ENCODE data around the gene DAPK1.

The DAPK1 gene

DNA sequence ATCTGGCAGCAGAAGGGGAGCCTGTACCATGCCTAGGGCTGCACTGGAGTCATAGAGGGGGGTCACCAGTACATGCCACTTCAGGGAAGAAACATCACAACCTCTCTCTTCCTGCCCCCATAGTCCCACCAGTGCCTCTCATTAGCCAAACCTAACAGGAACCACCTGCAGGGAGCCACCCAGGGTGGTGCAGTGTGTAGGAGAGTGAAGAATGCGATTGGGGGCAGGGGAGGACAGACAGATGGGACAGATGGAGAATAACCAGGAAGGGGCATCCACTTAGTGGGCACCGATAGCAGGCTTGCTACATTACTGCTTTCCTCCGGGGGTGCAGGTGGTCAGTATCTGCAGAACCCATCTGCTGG lies 19.2 kb downstream of the DAPK1 start:
- TF ChIP-seq ZNF274 (IDR thresholded peaks at IDR 0.05; ENCODE audit: low read depth, low read length) = no peak
- H3K4me3 ChIP-seq (ENCODE audit: low read length) = no peak overlapping the region; the same call in 1 of the 2 replicates

DNA sequence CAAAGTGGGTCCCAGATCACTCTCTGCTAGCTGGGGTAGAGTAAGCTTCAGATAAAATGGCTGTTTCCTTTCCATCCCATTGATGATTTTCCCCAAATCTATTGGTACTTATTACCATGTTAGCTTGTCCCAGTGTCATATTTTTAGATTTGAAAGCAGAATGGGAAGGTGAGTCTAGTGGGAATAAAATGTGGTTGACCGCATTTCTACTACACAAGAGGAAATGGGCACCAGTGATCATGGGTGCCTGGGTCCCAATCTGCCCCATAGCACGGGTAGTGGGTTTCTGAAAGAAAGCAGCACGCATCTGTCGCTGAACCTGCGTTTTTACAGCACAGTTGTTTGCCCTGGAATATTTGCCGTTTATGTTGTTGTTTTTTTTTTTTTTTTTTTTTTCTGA lies 20.1 kb downstream of the DAPK1 start:
- H3K4me3 ChIP-seq (ENCODE audit: low read length) = no peak overlapping the region; the same call in 1 of the 2 replicates
- TF ChIP-seq ZNF274 (IDR thresholded peaks at IDR 0.05; ENCODE audit: low read depth, low read length) = no peak

DNA sequence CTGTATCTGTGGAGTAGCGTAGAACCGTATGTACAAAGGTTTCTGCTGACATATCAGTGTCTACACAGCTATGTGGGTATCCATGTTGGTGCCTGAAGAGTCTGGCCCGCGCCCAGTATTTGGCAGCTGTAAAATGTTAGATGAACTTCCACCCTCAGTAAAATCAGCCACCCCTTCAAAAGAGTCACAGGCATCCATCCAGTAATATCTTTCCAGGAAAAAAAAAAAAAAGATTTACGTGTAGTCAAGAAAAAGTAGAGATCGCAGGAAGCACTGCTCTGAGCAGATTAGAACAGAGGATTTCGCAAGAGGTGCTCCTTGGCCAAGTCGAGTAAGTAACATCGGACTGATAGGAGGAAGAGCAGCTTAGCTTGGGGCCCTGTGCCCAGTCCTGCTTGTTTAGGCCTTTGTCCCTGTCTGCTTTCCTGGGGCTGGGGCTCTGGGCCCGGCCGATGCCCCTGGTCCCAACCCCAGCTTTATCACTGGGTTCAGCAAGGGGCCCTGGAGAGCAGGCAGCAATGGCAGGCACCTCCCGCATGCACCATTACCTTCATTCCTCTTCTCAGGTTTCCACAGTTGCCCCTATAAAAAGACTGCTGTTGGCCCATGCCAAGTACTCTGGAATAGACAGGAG lies 21.2 kb downstream of the DAPK1 start:
- H3K4me3 ChIP-seq (ENCODE audit: low read length) = no peak overlapping the region
- no peak for TF ChIP-seq ZNF274 (IDR thresholded peaks at IDR 0.05; ENCODE audit: low read depth, low read length)

DNA sequence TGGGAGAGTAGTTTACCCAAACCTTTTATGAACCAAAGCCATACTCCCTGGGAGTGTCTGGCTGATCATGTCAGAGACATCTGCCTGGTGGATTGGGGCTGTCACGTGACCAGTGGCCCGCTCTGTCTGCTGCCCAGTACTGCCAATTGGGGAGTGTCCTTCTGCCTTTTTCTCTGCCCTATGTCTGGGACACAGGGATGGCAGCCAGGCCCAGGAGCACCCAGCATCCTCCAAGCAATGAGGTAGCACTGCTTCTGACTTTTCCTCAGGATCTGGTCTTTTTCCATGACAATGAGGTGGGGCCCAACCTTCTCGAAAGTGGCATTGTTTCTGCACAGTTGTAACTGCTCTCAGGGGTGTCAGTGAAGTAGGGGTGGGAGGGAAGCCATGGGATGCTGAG lies 21.8 kb downstream of the DAPK1 start:
- TF ChIP-seq ZNF274 (IDR thresholded peaks at IDR 0.05; ENCODE audit: low read depth, low read length) = no peak
- H3K4me3 ChIP-seq (ENCODE audit: low read length) = no peak overlapping the region

DNA sequence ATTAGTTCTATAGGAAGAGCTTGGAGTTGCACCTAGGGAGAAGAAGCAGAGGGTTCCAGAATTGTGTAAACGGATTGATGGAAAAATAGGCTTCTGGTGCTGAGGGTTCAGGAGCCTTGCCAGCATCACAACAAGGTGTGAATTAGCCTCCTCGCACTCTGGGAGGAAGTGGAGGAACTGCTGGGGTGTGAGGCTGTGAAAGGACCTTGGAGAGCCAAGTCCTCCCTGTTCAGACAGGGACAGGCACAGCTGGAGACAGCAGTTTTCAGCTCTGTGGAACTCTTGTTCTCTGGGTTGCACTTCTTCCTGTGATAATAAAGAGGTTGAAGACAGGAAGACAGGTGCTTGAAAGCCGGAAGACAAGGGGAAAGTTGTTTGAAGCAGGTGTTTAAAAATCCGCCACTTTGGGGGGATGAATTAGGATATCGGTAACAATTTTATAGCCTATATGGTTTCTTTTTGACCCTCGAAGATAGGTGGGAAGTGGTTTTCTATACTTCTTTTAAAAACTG lies 22.6 kb downstream of the DAPK1 start:
- no peak overlapping the region; the same call in 1 of the 2 replicates for H3K4me3 ChIP-seq (ENCODE audit: low read length)
- TF ChIP-seq ZNF274 (IDR thresholded peaks at IDR 0.05; ENCODE audit: low read depth, low read length) = no peak

DNA sequence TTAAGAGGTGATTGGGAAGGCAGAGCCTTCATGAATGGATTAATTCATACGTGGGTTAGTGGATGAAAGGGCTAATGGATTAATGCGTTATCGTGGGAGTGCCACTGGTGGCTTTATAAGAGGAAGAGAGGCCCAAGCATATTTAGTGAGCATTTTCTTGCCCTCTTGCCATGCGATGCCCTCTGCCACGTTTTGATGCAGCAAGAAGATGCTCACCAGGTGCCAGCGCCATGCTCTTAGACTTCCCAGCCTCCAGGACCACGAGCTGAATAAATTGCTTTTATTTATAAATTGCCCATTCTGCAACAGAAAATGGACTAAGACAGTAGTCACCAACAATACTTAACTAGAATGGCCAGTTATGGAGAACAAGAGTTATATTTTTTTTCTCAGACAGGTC lies 24.2 kb downstream of the DAPK1 start:
- no peak overlapping the region for H3K4me3 ChIP-seq (ENCODE audit: low read length)
- TF ChIP-seq ZNF274 (IDR thresholded peaks at IDR 0.05; ENCODE audit: low read depth, low read length) = no peak

DNA sequence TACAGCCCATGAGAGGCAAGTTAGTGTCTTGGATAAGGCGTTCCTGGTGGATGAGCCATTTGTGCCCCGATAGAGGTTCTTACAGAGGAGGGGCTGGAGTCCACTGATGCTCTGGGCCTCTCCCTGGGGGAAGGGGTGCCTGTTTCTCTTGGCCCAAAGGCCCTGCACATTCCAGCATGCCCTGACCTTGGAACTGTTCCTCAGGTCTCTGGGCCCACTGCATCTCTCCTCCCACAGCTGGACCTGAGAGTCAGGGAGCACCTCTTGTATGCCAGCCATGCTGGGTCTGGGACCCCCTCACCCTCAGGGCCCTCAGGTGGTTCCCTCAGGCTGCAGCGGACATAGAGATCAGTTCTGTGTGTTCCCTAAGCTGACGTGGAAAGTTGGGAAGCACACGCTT lies 26.4 kb downstream of the DAPK1 start:
- TF ChIP-seq ZNF274 (IDR thresholded peaks at IDR 0.05; ENCODE audit: low read depth, low read length) = no peak
- H3K4me3 ChIP-seq (ENCODE audit: low read length) = no peak overlapping the region

GRCh38 chr9:87525546-87526303 lies 28.1 kb downstream of the DAPK1 start:
- TF ChIP-seq ZNF274 (IDR thresholded peaks at IDR 0.05; ENCODE audit: low read depth, low read length) = no peak

DNA sequence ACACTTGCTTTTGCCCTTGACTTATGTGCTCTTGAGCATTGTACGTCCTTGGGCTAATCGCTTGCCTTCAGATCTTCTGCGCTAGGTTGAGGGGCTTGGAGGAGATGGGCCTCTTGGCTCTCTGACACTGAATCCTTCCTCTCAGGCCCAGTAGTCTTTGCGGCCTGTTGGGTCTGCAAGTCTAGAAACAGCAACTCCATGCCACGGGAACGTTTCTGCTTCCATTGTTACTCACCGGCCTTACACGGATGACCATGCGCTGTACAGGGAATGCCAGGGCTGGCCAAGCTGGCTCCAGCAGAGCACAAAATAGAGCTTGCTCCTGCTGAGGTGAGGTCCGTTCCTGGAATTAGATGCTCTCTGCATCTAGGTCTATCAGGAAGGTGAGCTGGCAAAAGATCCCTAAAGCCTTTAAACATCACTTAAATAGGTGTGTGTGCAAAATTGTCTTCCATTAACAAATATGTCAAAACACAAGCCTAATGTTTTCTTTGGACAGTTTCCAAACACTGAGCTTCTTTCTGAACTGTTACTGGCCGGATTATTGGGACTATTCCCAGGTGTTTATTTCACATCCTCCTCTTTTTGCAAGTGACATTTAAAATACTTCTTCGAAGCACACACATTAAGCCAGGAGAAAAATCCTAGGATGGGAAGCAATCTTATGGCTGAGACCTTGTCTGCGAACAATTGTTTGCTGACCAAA lies 29.7 kb downstream of the DAPK1 start:
- no peak for TF ChIP-seq ZNF274 (IDR thresholded peaks at IDR 0.05; ENCODE audit: low read depth, low read length)

More at GRCh38 chr9:87525546-87526303, 28.1 kb downstream of the DAPK1 start:
- H3K4me3 ChIP-seq (ENCODE audit: low read length) = no peak overlapping the region

DNA sequence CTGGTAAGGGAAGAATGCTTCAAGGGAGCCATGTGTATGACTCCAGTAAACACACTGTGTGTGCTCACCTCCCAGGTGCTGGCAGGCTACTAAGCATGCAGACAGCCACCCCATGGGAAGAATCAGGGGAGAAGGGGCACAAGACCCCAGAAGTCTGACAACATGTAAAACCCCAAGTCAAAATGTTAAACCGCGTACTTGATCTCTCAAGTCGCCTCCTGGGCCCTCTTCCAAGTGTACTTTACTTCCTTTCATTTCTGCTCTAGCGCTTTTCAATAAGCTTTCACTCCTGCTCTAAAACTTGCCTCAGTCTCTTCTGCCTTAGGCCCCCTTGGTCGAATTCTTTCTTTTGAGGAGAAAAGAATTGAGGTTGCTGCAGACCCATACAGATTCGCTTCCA lies 31.3 kb downstream of the DAPK1 start:
- no peak for TF ChIP-seq ZNF274 (IDR thresholded peaks at IDR 0.05; ENCODE audit: low read depth, low read length)
- no peak overlapping the region for H3K4me3 ChIP-seq (ENCODE audit: low read length)

More for the DNA sequence above, 29.7 kb downstream of the DAPK1 start:
- no peak overlapping the region for H3K4me3 ChIP-seq (ENCODE audit: low read length)

DNA sequence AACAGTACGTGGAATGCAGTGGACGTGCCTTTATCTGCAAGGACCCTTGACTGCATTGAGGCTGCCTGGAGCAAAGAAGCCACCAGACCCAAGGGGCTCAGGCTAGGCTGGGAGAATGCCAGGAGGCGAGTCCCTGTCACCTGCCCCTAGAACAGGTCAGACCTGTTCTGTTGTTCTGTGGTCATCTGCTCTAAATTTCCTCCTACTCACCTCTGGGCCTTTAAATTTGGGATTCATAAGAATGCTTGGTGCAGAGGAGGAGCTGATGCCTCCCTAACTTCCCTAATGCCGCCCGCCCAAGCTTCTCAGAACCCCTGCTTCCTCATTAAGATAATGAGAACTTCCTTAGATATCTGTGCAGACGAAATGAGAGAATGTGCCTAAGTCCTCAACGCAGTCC lies 32.0 kb downstream of the DAPK1 start:
- no peak for TF ChIP-seq ZNF274 (IDR thresholded peaks at IDR 0.05; ENCODE audit: low read depth, low read length)
- H3K4me3 ChIP-seq (ENCODE audit: low read length) = no peak overlapping the region

DNA sequence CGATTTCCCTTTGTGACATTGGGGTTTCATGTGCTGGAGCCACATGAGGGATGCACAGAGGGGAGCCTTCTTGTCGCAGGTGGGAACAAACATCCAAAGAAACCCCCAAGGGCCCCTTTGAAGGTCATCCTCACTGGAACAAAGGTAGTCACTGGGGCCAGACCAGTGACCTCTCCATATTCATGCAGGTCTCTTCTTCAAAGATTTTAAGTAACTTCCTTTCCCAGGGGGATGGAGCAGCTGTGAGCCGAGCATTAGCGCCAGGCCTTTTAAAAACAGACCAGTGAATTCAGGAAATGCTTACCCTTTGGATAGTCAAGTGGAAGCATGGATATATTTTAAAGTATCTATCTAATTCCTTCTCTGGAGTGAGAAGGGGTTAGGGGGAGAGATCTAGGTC lies 33.0 kb downstream of the DAPK1 start:
- no peak overlapping the region for H3K4me3 ChIP-seq (ENCODE audit: low read length)
- no peak for TF ChIP-seq ZNF274 (IDR thresholded peaks at IDR 0.05; ENCODE audit: low read depth, low read length)

DNA sequence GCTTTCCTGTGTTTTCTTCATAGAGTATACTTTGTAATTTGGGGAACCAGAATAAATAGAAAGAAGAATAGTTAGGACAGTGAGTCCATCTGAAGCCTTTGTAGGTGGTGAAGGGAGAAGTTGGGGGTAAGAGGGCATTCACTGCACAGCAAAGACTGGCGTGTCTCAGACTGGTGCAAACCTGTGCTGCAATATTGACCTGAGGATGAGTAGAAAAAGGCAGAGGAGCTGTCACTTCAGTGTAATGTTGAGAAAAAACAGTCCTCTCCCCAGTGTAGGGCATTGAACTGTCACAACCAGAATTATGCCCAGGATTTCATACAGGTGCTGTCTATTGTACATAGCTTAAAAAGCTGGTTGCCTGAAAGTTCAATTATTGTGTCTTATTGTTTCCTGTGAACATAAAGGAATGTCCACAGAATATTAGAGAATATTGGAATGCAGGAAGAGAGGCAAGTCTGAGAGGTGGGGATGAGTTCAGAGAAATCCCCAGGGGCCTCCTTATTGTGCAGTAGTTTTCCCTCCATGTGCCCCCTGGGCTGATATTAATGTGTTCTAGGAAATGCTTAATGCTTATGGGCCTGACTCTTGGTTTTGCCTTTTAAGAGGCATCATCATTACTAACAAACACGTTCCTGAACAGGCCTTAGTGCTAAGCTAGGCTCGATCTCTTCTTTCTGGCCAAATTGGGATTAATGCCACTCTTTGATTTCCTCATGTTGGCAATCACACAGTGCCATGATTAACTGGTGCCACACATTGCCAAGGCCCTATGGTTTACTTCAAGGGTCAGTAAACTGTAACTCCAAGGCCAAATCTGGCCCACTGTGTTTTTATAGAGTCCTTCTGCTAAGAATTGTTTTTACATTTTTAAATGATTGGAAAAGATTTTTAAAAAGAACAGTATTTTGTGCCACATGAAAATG lies 34.0 kb downstream of the DAPK1 start:
- H3K4me3 ChIP-seq (ENCODE audit: low read length) = no peak overlapping the region
- no peak for TF ChIP-seq ZNF274 (IDR thresholded peaks at IDR 0.05; ENCODE audit: low read depth, low read length)

DNA sequence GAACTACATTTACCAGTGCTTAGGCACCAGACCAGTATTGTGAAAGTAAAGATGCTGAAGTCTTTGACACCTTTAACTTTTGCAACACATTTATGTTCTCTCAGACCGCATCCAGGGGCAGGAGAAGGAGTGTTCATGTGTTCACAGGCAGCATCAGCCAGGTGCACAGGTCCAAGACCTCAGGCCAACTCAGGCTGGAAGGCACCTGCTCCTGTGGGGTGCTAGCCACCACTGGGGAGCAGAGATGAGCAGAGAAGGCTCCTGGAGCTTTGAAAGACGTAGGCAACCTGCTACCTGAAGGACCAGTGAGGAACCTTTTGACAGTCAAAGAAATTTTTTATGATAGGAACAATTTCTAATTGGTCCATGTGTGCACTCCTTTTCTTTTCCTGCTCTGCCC lies 35.6 kb downstream of the DAPK1 start:
- H3K4me3 ChIP-seq (ENCODE audit: low read length) = no peak overlapping the region
- no peak for TF ChIP-seq ZNF274 (IDR thresholded peaks at IDR 0.05; ENCODE audit: low read depth, low read length)

Measured in GM08714 (cell line).